Tongue (tissue), 2 donors: ENCODE data around the gene SH2B3. TPM values are rescaled to one million over a fixed set of nuclear protein-coding genes. Genes with fewer than 3 reads are reported as not detected.

ENCODE experiments used
- DNase-seq: peaks from one replicate; pipeline ENCODE4 v3.0.0-alpha.2; 2015
- total RNA-seq: library from RNA; depleted of rRNA; stranded (reverse); fragments of >200 nt; gene quantifications from one replicate; pipeline ENCODE4 v1.2.3, GENCODE V29; 2014

The SH2B3 gene
- total RNA-seq, 1 donor from 2014 or later: 11.7 TPM

GRCh38 chr12:111409780-111410430 lies 4.2 kb downstream of the SH2B3 start:
- no peak for DNase-seq

- no peak for DNase-seq
Observed at GRCh38 chr12:111410431-111411184, 4.9 kb downstream of the SH2B3 start.

- DNase-seq: no peak
Observed at GRCh38 chr12:111411185-111411764, 5.6 kb downstream of the SH2B3 start.

DNA sequence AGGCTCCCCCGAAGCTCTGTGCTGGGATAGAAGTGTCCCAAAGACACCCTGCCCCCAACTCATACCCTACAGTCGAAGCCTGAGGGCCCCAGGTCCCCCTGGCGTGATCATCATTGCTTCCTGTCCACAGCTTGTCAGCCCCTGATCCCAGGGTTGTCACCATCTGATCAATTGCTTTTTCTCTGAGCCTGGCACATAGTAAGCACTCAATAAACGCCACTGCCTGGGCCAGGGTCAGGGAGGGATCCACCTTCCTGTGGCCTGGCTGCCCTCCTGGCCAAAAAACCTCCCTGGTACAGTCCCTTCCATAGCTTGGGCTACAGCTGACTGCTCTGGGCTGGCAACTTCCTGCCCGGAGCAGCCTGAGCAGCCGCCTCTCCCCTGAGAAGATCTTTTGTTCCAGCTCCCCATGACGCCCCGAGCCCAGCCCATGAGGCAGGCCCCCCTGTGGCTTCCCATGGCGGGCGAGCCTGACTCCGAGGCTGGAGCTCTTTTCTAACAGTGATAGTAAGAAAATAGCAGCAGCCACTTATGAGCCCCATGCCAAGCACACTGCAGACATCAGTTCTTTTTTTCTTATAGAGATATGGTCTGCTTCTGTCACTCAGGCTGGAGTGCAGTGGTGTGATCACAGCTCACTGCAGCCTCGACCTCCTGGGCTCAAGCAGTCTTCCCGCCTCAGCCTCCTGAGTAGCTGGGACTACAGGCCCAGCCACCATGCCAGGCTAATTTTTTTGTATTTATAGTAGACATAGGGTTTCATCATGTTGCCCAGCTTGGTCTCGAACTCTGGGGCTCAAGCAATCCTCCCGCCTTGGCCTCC lies 6.5 kb downstream of the SH2B3 start:
- no peak for DNase-seq

DNA sequence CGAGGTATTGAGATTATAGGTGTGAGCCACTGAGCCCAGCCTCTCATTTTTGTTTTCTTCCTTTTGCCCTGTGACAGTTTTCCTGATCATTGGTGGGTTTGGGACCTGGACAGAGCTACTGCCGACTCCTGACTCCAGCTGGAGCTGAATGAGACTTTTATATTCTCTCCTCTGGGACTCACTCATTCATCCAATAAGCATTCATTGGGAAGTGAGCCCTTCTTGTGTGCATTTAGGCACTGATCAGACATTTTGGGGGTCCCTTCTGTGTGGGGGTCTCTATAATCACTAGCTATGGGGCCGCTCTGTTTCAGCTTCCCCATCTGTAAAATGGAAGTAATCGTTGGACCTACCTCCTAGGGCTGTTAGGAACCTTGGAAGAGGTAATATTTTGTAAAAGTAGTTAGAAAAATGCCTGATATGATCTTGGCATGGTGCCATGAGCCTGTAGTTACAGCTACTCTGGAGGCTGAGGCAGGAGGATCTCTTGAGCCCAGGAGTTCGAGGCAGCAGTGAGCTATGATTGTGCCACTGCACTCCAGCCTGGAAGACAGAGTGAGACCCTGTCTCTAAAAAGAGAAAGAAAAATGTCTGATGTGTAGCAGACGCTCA lies 7.2 kb downstream of the SH2B3 start:
- DNase-seq: no peak

GRCh38 chr12:111413442-111414086 lies 7.8 kb downstream of the SH2B3 start:
- peak; percentile 48 for DNase-seq

- DNase-seq: no peak
Observed at GRCh38 chr12:111414711-111415252, 9.1 kb downstream of the SH2B3 start.

DNA sequence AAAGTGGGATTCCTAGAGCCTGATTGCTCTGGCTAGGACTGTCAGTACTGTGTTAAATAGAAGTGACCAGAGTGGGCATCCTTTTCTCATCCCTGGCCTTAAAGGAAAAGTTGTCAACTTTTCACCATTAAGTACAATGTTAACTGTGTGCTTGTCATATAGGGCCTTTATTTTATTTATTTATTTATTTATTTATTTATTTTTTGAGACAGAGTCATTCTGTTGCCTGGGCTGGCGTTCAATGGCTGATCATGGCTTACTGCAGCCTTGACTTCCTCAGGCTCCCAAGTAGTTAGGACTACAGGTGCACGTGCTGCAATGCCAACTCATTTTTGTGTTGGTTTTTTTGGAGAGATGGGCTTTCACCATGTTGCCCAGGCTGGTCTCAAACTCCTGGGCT lies 11.6 kb downstream of the SH2B3 start:
- no peak for DNase-seq

GRCh38 chr12:111417784-111418593 lies 12.3 kb downstream of the SH2B3 start:
- no peak for DNase-seq

- DNase-seq: no peak
Observed at GRCh38 chr12:111418594-111418880, 12.8 kb downstream of the SH2B3 start.

GRCh38 chr12:111419784-111420183 lies 14.1 kb downstream of the SH2B3 start:
- no peak for DNase-seq

GRCh38 chr12:111420494-111420893 lies 14.8 kb downstream of the SH2B3 start:
- DNase-seq: no peak

DNA sequence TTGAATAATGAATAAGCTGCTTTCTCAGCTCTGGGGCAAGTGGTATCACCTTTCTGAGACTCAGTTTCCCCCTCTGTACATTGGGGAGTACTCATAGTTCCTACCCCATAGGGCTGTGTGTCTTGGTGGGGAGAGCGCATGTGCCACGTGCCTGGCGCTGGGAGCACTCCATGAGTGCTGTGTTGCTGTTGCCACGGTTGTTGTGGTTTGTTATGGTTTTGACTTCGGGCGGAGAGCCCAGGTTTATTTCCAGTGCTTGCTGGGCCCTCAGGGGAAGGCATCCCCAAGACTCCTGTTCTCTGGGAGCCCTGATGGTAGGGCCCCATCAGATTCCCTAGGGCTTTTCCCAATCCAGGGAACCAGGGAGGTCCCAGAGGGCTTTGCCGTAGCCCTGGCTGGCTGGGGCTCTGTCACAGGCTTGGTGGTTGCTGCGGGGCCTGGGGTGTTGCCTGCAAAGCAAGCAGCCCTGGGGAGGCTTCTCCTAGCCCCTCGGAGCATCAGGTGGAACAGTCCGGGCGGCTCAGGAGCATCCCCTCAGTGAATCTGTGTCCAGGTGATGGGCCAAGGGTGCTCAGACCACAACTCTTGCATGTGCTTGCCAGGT lies 18.6 kb downstream of the SH2B3 start:
- DNase-seq: no peak

GRCh38 chr12:111424793-111425251 lies 19.1 kb downstream of the SH2B3 start:
- no peak for DNase-seq

GRCh38 chr12:111425655-111426054 lies 19.9 kb downstream of the SH2B3 start:
- DNase-seq: no peak

DNA sequence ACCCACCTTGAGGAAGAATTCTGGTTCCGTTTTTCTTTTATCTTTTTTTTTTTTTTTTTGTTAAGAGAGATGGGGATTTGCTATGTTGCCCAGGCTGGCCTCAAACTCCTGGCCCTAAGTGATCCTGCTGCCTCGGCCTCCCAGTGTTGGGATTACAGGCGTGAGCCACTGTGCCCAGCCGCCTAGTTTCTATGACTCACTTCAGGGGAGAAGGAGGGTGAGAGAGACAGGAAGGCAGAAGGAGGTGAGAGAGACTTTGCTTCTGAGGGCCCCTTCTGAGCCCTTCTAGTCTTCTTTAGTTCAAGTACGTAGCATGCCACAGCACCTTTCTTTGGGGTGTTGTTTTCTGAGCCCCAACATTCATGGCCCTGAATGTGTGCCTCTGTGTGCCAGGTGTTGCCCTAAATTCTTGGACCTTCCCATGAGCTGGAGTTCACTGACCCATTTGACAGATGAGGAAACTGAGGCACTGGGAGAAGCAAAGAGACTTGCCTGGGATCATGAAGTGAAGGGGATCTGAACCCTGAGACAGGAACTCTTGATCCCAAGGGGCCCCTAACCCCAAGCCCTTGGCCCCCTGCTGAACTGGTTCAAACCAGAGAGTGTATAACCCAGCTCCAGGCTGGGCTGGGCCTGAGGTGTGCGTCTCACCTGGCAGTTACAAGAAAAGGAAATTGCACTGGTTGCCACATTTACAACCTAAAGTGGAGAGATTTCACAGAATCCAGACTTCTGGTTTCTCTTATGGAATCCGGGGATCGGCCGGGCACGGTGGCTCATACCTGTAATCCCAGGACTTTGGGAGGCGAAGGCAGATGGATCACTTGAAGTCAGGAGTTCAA lies 20.8 kb downstream of the SH2B3 start:
- no peak for DNase-seq

DNA sequence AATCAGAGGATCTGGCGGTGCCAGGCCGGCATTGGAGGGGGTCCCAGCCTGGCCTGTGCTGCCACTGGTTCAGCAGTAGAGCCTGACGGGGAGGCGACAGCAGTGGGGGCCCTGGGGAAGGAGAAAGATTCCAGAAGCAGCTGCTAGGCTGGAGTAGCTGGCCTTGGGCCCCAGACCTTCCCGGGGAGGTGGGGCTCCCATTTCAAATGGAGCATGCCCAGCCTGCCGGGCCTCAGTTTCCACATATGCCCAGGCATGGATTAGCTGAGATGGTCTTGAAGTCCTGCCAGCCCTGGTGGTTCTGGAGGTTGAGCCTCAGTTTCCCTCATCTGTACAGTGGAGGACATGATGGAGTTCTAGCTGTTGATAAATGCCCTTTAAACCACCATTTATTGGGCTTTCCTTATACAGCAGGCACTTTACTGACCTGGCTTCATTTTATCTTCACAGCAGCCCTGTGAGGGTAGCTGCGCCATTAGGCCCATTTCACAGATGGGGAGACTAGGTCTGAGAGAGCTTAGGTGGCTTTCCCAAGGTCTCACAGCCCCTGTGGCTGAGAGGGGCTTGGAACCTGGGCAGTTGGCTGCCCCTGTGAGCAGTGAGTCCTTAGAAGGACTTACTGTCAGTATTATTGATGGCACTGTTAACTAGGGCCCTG lies 21.8 kb downstream of the SH2B3 start:
- no peak for DNase-seq

- DNase-seq: no peak
Observed at GRCh38 chr12:111428081-111428727, 22.5 kb downstream of the SH2B3 start.
